ENCODE results near the gene NR3C1. TPM values are rescaled to one million over a fixed set of nuclear protein-coding genes. Genes with fewer than 3 reads are reported as not detected.
A peak's percentile ranks its signal among the peaks of the same experiment; 100 is the strongest.

The NR3C1 gene
- total RNA-seq, 8 experiments from 2014 or later, result 5.4 to 65.9 (median 20.8) TPM

DNA sequence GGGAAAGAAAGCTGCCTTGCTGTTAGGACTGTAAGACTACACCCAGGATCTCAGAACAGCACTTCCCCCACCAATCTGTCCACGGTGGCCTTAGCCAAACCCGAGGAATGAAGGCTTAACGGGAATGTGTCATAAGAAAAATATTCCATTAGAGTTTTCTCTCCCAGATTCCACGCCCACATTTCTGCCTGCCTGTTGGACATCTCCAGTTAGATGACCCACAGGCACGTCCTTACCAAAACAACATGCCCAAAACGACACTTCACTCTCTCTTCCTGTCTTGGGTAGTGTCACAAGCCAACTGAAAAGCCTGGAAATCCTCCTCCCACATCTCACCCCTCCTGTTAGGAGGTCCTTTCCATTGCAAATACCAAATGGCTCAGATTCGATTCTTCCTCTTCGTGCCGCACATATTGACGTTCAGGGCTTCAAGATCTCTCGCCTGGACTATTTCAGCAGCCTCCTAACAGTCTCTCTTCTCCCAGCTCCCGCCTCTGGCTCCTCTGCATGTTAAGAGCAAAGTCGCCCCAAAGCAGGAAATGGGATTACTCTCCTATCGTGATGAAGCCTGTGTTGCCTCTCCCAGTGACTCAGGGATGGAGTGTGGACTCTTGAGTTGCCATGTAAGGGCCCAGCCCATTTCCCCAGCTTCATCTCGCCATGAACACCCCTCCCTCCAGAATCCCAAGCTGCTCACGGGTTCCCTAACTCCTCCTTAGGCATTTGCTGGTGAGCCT lies 159.3 kb downstream of the NR3C1 start:
- 1 to 100% (median 73%) methylated on average over 1 to 12 of the region's 16 CpGs; no CpG with 5 or more reads in 1 of the 10 experiments for WGBS, 10 experiments
- no peak overlapping the region for H3K27ac ChIP-seq
- in situ Hi-C loops (cut with MboI; ENCODE audit: low pct_unique_long_range_greater_than_20kb in 2 of 9, low sequenced_read_pairs in 9 of 9, unreplicated experiment in 9 of 9), result no loop called here
- no peak overlapping the region for H3K4me3 ChIP-seq
- no peaks in the 10 kb centered on the region for H3K4me1 ChIP-seq (replicated peaks in 1 of 2)
- ATAC-seq (replicated peaks in 6 of 8), result peak in 3 of 8 experiments; percentile 75 to 79 (median 76)

DNA sequence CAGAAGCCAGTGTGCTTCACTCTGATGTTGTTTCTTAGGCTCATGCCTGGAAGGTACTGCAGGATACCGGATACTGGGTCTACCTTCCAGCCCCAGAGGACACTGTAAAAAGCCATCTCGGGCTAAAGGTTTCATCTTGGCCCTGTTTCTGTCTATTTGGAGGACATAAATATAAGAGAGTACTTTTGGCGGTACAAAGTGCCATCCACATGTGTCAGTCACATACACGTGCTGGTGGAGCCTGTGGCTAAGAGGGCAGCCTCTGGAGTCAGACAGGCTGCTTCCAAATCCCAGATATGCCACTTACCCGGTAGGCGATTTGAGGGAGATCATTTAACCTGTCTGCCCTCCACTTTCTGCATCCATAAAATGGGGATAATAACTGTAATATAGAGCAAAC lies 160.4 kb downstream of the NR3C1 start:
- Histone ChIP-seq H3K27ac (no peak overlapping the region), H3K4me3 (no peak overlapping the region), H3K4me1 (replicated peaks in 1 of 2) (no peaks in the 10 kb centered on the region)
- 77 to 100% (median 87%) methylated on average over 1 to 6 of the region's 6 CpGs; no CpG with 5 or more reads in 6 of the 10 experiments for WGBS, 10 experiments
- ATAC-seq (replicated peaks in 6 of 8), result no peak
- in situ Hi-C loops (cut with MboI; ENCODE audit: low pct_unique_long_range_greater_than_20kb in 2 of 9, low sequenced_read_pairs in 9 of 9, unreplicated experiment in 9 of 9), result no loop called here

DNA sequence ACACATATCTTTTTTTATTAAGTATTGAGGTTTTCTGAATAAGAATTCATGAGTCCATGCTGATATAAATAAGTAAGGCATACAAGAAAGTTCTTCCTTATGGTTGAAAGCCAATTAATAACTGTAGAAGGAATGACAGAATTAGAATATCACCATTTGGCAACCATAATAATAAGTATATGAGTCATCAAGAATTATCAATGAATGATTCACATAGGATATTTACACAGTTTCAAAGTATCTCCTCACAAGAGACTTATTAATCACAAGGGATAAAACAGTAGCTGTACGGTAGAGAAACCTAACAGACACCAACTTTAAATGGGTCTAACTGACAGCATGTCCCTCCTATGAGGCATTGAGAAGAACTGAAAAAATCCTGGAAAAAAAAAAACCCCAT lies 161.6 kb downstream of the NR3C1 start:
- WGBS, 10 experiments, result 0 to 86% (median 57%) methylated on average over 1 of the region's 1 CpG; no CpG with 5 or more reads in 3 of the 10 experiments
- Histone ChIP-seq H3K4me1 (replicated peaks in 1 of 2) (no peaks in the 10 kb centered on the region), H3K4me3 (no peak overlapping the region), H3K27ac (no peak overlapping the region)
- ATAC-seq (replicated peaks in 6 of 8), result no peak
- in situ Hi-C loops (cut with MboI; ENCODE audit: low pct_unique_long_range_greater_than_20kb in 2 of 9, low sequenced_read_pairs in 9 of 9, unreplicated experiment in 9 of 9), result no loop called here

DNA sequence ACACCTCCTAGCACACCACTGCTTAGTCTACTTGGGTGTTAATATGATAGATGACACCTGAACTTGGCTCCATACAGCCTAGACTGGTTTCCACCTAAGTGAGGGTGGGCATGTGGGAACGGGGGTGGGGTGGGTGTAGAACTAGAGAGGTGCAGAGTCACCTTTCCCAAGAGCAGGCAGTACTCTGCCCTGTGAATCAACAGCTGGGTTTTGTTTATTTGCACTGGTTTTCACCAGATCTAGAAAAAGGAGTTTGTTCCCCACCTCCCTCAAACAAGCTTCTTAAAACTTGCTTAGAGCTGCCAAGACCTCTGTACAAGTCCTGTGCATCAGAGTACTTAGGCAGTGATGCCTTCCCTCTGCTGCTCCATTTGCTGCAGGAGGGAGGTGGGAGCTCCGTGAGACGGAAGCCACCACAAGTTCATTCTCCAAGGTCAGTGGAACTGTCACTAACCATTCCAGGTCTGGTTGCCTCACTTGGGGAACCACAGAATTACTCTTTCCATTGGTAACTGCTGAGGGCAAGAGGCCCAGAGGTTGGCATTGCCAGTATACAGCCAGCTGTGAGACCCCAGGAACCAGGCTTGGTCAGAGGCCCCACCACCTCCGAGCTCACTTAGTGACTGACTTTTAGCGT lies 163.5 kb downstream of the NR3C1 start:
- H3K4me1 ChIP-seq (replicated peaks in 1 of 2), result peaks cover 0 to 3% of the 10 kb centered on the region in 2 donors
- ATAC-seq (replicated peaks in 6 of 8), result no peak
- in situ Hi-C loops (cut with MboI; ENCODE audit: low pct_unique_long_range_greater_than_20kb in 2 of 9, low sequenced_read_pairs in 9 of 9, unreplicated experiment in 9 of 9), result no loop called here
- 60 to 100% (median 100%) methylated on average over 1 to 3 of the region's 5 CpGs; no CpG with 5 or more reads in 3 of the 10 experiments for WGBS, 10 experiments
- no peak overlapping the region for H3K4me3 ChIP-seq
- H3K27ac ChIP-seq, result no peak overlapping the region

DNA sequence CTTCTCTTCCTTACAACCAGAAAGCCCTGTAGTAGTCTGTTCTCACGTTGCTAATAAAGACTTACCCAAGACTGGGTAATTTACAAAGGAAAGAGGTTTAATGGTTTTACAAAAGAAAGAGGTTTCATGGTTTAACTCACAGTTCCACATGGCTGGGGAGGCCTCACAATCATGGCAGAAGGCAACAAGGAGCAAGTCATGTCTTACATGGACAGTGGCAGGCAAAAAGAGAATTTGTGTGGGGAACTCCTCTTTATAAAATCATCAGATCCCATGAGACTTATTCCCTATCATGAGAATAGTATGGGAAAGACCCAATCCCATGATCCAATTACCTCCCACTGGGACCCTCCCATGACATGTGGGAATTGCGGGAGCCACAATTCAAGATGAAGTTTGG lies 164.9 kb downstream of the NR3C1 start:
- WGBS, 10 experiments, result 62 to 100% (median 86%) methylated on average over 1 to 2 of the region's 2 CpGs; no CpG with 5 or more reads in 5 of the 10 experiments
- H3K4me3 ChIP-seq, result no peak overlapping the region
- ATAC-seq (replicated peaks in 6 of 8), result no peak

DNA sequence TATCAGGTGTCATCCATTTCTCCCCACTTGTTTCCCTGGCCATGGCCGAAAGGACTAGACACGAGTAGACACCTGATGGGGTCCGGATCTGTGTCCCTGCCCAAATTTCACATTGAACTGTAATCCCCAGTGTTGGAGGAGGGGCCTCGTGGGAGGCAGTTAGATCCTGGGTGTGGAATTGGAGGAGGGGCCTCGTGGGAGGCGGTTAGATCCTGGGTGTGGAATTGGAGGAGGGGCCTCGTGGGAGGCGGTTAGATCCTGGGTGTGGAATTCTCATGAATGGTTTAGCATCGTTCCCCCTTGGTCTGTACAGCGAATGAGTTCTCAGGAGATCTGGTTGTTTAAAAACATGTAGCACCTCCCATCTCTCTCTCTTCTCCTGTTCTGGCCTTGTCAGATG lies 165.8 kb downstream of the NR3C1 start:
- Histone ChIP-seq H3K27ac (no peak overlapping the region), H3K4me3 (no peak overlapping the region), H3K4me1 (replicated peaks in 1 of 2) (peaks cover 0 to 3% of the 10 kb centered on the region in 2 donors)
- in situ Hi-C loops (cut with MboI; ENCODE audit: low pct_unique_long_range_greater_than_20kb in 2 of 9, low sequenced_read_pairs in 9 of 9, unreplicated experiment in 9 of 9), result no loop called here
- ATAC-seq (replicated peaks in 6 of 8), result no peak
- 80 to 100% (median 84%) methylated on average over 1 to 6 of the region's 10 CpGs; no CpG with 5 or more reads in 5 of the 10 experiments for WGBS, 10 experiments

More for the DNA sequence above, 164.9 kb downstream of the NR3C1 start:
- Histone ChIP-seq H3K4me1 (replicated peaks in 1 of 2) (peaks cover 0 to 3% of the 10 kb centered on the region in 2 donors), H3K27ac (no peak overlapping the region)
- in situ Hi-C loops (cut with MboI; ENCODE audit: low pct_unique_long_range_greater_than_20kb in 2 of 9, low sequenced_read_pairs in 9 of 9, unreplicated experiment in 9 of 9), result no loop called here

DNA sequence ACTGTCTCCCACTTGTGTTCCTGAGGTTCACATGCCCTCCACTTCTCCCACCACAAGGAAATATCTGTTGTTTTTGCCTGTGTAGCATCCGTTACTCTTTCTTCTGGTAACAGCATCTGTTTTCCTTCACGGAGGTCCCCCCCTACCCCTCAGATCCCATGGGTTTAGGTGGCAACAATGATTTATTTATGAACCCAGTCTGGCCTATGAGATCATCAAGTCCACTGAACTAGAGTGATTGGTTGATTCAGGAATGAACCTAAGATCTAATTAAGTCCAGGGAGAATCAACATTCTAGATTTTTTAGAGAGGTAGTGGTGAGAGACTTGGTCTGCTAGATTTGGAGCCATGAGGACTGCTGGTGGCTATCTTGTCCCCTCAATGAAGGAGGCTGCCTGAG lies 166.8 kb downstream of the NR3C1 start:
- no peak overlapping the region for H3K27ac ChIP-seq
- H3K4me3 ChIP-seq, result no peak overlapping the region
- WGBS, 10 experiments, result 44 to 75% methylated on average over 1 to 2 of the region's 2 CpGs; no CpG with 5 or more reads in 8 of the 10 experiments
- ATAC-seq (replicated peaks in 6 of 8), result peak in 4 of 8 experiments; percentile 27 to 64 (median 39)
- in situ Hi-C loops (cut with MboI; ENCODE audit: low pct_unique_long_range_greater_than_20kb in 2 of 9, low sequenced_read_pairs in 9 of 9, unreplicated experiment in 9 of 9), result no loop called here
- H3K4me1 ChIP-seq (replicated peaks in 1 of 2), result peaks cover 0 to 3% of the 10 kb centered on the region in 2 donors

DNA sequence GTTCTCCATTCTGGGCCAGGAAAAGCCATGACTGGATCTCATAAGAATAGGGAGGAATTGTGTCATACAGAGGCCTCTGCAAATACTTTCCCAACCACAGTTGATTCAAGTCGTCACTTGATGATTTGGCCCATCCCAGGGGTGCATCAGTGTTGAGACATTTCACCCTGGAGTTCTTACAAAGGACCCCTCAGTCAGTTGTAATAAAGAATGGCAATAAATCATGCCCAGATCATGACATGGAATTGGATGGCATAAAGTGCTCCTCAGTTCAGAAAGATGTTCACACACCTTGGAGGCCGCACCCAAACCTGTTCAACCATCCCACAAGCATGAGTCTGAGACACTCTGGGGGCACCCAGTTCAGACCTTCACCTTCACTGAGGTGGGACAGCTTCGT lies 168.1 kb downstream of the NR3C1 start:
- no peak for ATAC-seq (replicated peaks in 6 of 8)
- Histone ChIP-seq H3K27ac (no peak overlapping the region), H3K4me1 (replicated peaks in 1 of 2) (peaks cover 3 to 5% of the 10 kb centered on the region in 2 donors), H3K4me3 (no peak overlapping the region)
- in situ Hi-C loops (cut with MboI; ENCODE audit: low pct_unique_long_range_greater_than_20kb in 2 of 9, low sequenced_read_pairs in 9 of 9, unreplicated experiment in 9 of 9), result no loop called here
- WGBS, 10 experiments, result 46 to 100% (median 71%) methylated on average over 1 to 3 of the region's 3 CpGs; no CpG with 5 or more reads in 1 of the 10 experiments

DNA sequence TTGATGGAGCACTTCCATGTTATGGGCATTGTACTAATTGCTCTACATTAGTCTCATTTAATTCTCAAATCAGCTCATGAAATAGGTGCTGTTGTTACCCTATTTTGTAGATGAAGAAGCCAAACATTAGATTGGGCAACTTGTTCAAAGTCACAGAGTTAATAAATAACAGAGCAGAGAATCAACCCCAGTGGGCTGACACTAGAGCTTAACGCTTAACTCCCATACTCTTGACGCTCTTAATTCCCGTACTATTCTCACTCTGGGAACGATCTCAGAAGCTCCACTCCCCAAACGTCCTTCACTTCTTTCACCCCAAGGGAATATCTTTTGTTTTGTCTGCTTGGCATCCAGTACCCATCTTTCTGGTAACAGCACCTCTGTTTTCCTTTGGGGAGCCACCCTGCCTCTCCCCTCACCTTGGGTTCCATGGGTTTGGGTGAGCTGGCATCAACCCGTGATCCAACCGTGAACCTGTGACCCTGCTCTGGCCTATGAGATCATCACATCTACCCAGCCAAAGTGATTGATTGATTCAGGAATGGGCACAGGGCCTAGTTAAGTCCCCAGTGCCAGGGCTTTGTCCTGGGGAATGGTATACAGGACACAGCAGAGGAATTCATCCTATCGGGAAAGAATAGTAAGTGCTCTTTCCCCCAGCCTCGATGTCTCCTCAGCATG lies 169.2 kb downstream of the NR3C1 start:
- Histone ChIP-seq H3K4me1 (replicated peaks in 1 of 2) (peaks cover 7 to 16% of the 10 kb centered on the region in 2 donors), H3K27ac (no peak overlapping the region), H3K4me3 (no peak overlapping the region)
- WGBS, 10 experiments, result 70 to 89% (median 83%) methylated on average over 3 to 7 of the region's 9 CpGs; no CpG with 5 or more reads in 3 of the 10 experiments
- no peak for ATAC-seq (replicated peaks in 6 of 8)
- in situ Hi-C loops (cut with MboI; ENCODE audit: low pct_unique_long_range_greater_than_20kb in 2 of 9, low sequenced_read_pairs in 9 of 9, unreplicated experiment in 9 of 9), result no loop called here

DNA sequence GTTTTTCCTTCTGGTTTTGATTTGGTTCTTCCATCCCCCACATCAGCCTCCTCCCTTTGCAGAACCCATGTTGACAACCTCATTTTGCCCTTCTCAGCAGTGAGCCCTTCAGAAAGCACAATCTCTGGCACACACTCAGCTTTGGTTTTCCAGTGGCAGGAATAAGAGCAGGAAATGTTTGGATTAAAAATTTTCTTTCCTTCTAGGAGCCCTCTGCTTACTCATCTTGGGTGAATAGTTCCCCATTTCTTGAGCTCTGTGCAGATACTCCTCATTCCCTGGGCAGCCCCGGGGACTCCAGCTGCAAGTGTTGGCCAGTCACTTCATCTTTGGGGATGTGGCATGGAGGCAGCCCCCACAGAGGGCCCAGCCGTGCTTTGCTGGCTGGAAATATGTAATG lies 170.5 kb downstream of the NR3C1 start:
- H3K4me3 ChIP-seq, result no peak overlapping the region
- peak in 2 of 8 experiments; percentile 16 to 46 for ATAC-seq (replicated peaks in 6 of 8)
- 37 to 100% (median 56%) methylated on average over 1 to 2 of the region's 2 CpGs; no CpG with 5 or more reads in 6 of the 10 experiments for WGBS, 10 experiments
- H3K4me1 ChIP-seq (replicated peaks in 1 of 2), result peaks cover 7 to 17% of the 10 kb centered on the region in 2 donors
- H3K27ac ChIP-seq, result no peak overlapping the region
- in situ Hi-C loops (cut with MboI; ENCODE audit: low pct_unique_long_range_greater_than_20kb in 2 of 9, low sequenced_read_pairs in 9 of 9, unreplicated experiment in 9 of 9), result no loop called here

DNA sequence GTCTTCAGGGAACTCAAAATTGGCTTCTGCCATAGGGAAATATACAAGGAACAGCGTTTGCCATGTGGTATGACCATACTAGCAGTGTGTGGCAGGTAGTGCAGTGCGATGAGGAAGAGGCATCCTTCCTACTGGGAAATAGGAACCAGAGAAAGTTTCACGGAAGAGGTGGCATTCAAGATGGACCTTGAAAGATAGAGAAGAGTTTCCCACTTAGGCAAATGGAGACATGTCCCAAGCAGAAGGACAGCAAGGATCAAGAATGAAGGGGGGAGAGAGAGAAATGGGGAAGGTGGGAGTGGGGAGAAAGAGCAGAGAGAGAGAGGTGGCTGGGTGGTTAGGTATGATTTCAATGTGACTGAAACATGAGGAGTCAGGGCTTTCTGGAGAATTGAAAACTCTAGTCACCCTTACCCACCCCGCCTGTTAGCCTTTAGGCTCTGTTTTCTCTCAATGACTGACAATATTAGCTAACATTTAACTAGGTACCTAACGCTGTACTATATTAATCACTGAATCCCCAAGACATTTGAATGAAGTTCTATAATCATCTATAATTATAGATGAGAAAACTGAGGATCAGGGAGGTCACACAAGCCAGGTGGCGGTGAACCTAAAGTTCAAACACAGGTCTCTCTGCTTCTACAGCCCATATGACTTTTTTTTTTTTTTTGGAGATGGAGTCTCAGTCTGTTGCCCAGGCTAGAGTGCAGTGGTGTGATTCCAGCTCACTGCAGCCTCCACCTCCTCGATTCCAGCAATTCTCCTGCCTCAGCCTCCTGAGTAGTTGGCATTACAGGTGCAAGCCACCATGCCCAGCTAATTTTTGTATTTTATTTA lies 171.3 kb downstream of the NR3C1 start:
- in situ Hi-C loops (cut with MboI; ENCODE audit: low pct_unique_long_range_greater_than_20kb in 2 of 9, low sequenced_read_pairs in 9 of 9, unreplicated experiment in 9 of 9), result no loop called here
- 80 to 96% (median 92%) methylated on average over 2 to 6 of the region's 7 CpGs; no CpG with 5 or more reads in 2 of the 10 experiments for WGBS, 10 experiments

DNA sequence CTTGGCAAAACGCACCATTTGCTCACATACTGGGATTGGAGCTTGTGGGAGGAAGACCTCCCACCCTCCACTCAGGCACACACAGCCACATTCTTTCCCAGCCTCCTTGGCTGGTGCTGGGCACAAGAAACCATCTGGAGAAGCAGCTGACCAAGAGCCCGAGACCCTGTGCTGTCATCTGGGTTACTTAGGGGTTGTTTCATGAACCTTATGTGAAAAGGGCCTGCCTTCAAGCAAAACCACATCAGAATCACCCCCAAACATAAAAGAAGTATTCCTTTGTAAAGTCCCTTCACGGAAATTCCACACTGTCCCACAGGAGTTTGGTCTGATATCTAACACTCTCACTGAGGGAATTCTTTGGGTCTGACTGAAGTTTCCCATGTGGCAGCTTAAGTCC lies 172.1 kb downstream of the NR3C1 start:
- Histone ChIP-seq H3K4me3 (no peak overlapping the region), H3K4me1 (replicated peaks in 1 of 2) (peaks cover 7 to 14% of the 10 kb centered on the region in 2 donors), H3K27ac (no peak overlapping the region)
- in situ Hi-C loops (cut with MboI; ENCODE audit: low pct_unique_long_range_greater_than_20kb in 2 of 9, low sequenced_read_pairs in 9 of 9, unreplicated experiment in 9 of 9), result no loop called here
- WGBS, 10 experiments, result 70 to 100% (median 80%) methylated on average over 1 of the region's 3 CpGs; no CpG with 5 or more reads in 5 of the 10 experiments
- ATAC-seq (replicated peaks in 6 of 8), result no peak

More for the DNA sequence above, 171.3 kb downstream of the NR3C1 start:
- Histone ChIP-seq H3K27ac (no peak overlapping the region), H3K4me1 (replicated peaks in 1 of 2) (peaks cover 7 to 17% of the 10 kb centered on the region in 2 donors), H3K4me3 (no peak overlapping the region)
- no peak for ATAC-seq (replicated peaks in 6 of 8)

Measured in motor neuron (in vitro differentiated cells).